SK-N-SH (cell line): ENCODE results near the gene SLIT2. TPM values are rescaled to one million over a fixed set of nuclear protein-coding genes. Genes with fewer than 3 reads are reported as not detected.

Source experiments
- CTCF ChIA-PET: fragments of 300-600, 350-600 bp; formaldehyde crosslinking; extraction: SDS; loops from one replicate; lab custom pipeline; 2021; lab: Yijun Ruan, JAX
- POLR2A ChIA-PET: fragments of 350-600 bp; sonication (Branson Sonifier 250); formaldehyde crosslinking; extraction: SDS; loops from one replicate; lab custom pipeline; 2020; ENCODE audit warnings: antibody characterized with exemption, inconsistent platforms; lab: Yijun Ruan, JAX
- DNase-seq: peaks from one replicate; pipeline ENCODE4 v3.0.0; 2012
- H2AFZ ChIP-seq: fragments of 200-600 bp; sonication (generic); 2 replicates; pipeline ENCODE4 v1.8.1; 2016; ENCODE audit warnings: antibody characterized with exemption, mild to moderate bottlenecking, low read depth
- H3F3A ChIP-seq: fragments of 200-600 bp; sonication (generic); replicated peaks from 2 replicates; pipeline ENCODE3; 2016; ENCODE audit warnings: antibody characterized with exemption, mild to moderate bottlenecking; ENCODE audit not compliant: insufficient read depth
- H3K27ac ChIP-seq, 2 experiments: fragments of 200-500 bp in 1 of 2; fragments of 200-600 bp in 1 of 2; sonication (Bioruptor generic) in 1 of 2; sonication (generic), shearing (Covaris generic) in 1 of 2; 2 replicates each; pipeline versions ENCODE4 v1.5.1 to v1.6.1; 2014 to 2016; ENCODE audit warnings: low read depth in 2 of 2, inconsistent platforms in 1 of 2, low read length in 1 of 2, mild to moderate bottlenecking in 1 of 2, mixed read lengths in 1 of 2
- H3K27me3 ChIP-seq: fragments of 200-600 bp; sonication (generic), shearing (Covaris generic); 2 replicates; pipeline ENCODE4 v1.6.1; 2016; ENCODE audit warnings: mixed run types; ENCODE audit not compliant: insufficient read depth
- H3K36me3 ChIP-seq, 2 experiments: fragments of 200-500 bp in 1 of 2; fragments of 200-600 bp in 1 of 2; sonication (Bioruptor generic) in 1 of 2; sonication (generic) in 1 of 2; replicated peaks in 1 of 2; 2 replicates each; pipeline versions ENCODE3 to v1.5.1; 2014 to 2016; ENCODE audit warnings: low read length in 1 of 2, mild to moderate bottlenecking in 1 of 2; ENCODE audit not compliant: insufficient read depth in 2 of 2, control insufficient read depth in 1 of 2
- H3K4me1 ChIP-seq, 2 experiments: fragments of 200-500 bp in 1 of 2; fragments of 200-600 bp in 1 of 2; sonication (Bioruptor generic) in 1 of 2; sonication (generic), shearing (Covaris generic) in 1 of 2; 2 replicates each; pipeline versions ENCODE4 v1.5.1 to v1.6.1; 2014 to 2016; ENCODE audit warnings: low read depth in 1 of 2, low read length in 1 of 2, mixed run types in 1 of 2; ENCODE audit not compliant: insufficient read depth in 2 of 2, control insufficient read depth in 1 of 2
- H3K4me2 ChIP-seq: fragments of 200-600 bp; sonication (generic), shearing (Covaris generic); 2 replicates; pipeline ENCODE4 v1.6.1; 2017; ENCODE audit warnings: mixed run types
- H3K4me3 ChIP-seq, 2 experiments: fragments of 200-500 bp in 1 of 2; fragments of 200-600 bp in 1 of 2; sonication (Bioruptor generic) in 1 of 2; sonication (generic), shearing (Covaris generic) in 1 of 2; 2 replicates each; pipeline versions ENCODE4 v1.5.1 to v1.8.1; 2014 to 2016; ENCODE audit warnings: low read depth in 2 of 2, inconsistent platforms in 1 of 2, low read length in 1 of 2, mild to moderate bottlenecking in 1 of 2, mixed read lengths in 1 of 2, moderate library complexity in 1 of 2
- H3K79me2 ChIP-seq: fragments of 200-600 bp; sonication (generic); 2 replicates; pipeline ENCODE4 v1.8.1; 2017; ENCODE audit warnings: mild to moderate bottlenecking; ENCODE audit not compliant: insufficient read depth
- H3K9ac ChIP-seq: fragments of 200-600 bp; sonication (generic); 2 replicates; pipeline ENCODE4 v1.6.1; 2017; ENCODE audit warnings: mixed run types
- H3K9me2 ChIP-seq: fragments of 200-600 bp; sonication (generic); 2 replicates; pipeline ENCODE4 v1.6.1; 2017; ENCODE audit warnings: mixed run types
- H3K9me3 ChIP-seq: fragments of 200-600 bp; sonication (generic); 2 replicates; pipeline ENCODE4 v1.6.1; 2017; ENCODE audit warnings: mixed run types, mild to moderate bottlenecking, moderate library complexity
- H4K20me1 ChIP-seq: fragments of 200-600 bp; sonication (generic); 2 replicates; pipeline ENCODE4 v1.6.1; 2017; ENCODE audit warnings: mild to moderate bottlenecking, mixed run types; ENCODE audit not compliant: insufficient read depth
- EZH2phosphoT487 ChIP-seq: fragments of 200-600 bp; sonication (generic); IDR thresholded peaks from 2 replicates; pipeline ENCODE4 v1.6.1; 2017; ENCODE audit warnings: low read depth, mixed run types, mild to moderate bottlenecking, antibody characterized with exemption, moderate library complexity, borderline replicate concordance
- FOXM1 ChIP-seq: IDR thresholded peaks from 2 replicates; pipeline ENCODE4 v1.4.0; 2012; ENCODE audit warnings: low read depth, mild to moderate bottlenecking
- NFIC ChIP-seq: IDR thresholded peaks from 2 replicates; pipeline ENCODE4 v1.4.0; 2012; ENCODE audit warnings: borderline replicate concordance
- PBX3 ChIP-seq: IDR thresholded peaks from 2 replicates; pipeline ENCODE4; 2012
- RCOR1 ChIP-seq: fragments of 150-350 bp; IDR thresholded peaks from 2 replicates; pipeline ENCODE4 v1.6.1; 2017; ENCODE audit warnings: antibody characterized with exemption, low read length
- RFX5 ChIP-seq: IDR thresholded peaks from 2 replicates; pipeline ENCODE4 v1.6.1; 2012; ENCODE audit warnings: mild to moderate bottlenecking, improper control_type of control experiment, low read length
- SIN3A ChIP-seq: IDR thresholded peaks from 2 replicates; pipeline ENCODE4 v1.6.1; 2012; ENCODE audit warnings: low read depth, mild to moderate bottlenecking, low read length, moderate library complexity, borderline replicate concordance
- SMC3 ChIP-seq: IDR thresholded peaks from 2 replicates; pipeline ENCODE4 v1.6.1; 2012; ENCODE audit warnings: low read depth, low read length, improper control_type of control experiment
- TCF12 ChIP-seq: IDR thresholded peaks from 2 replicates; pipeline ENCODE4 v1.4.0; 2012
- TEAD4 ChIP-seq: IDR thresholded peaks from 2 replicates; pipeline ENCODE4 v1.4.0; 2012; ENCODE audit warnings: mild to moderate bottlenecking, borderline replicate concordance; ENCODE audit not compliant: insufficient read depth
- YY1 ChIP-seq: IDR thresholded peaks from 2 replicates; pipeline ENCODE4 v1.4.0; 2012; ENCODE audit warnings: low read depth, mild to moderate bottlenecking
- ZBTB33 ChIP-seq: IDR thresholded peaks from 2 replicates; pipeline ENCODE4 v1.4.0; 2012; ENCODE audit warnings: low read depth, borderline replicate concordance
- WGBS: methylation state at CpG from one replicate; pipeline ENCODE4 v1.1.6; 2017; ENCODE audit warnings: low lambda C conversion rate; 5-methylcytosine and 5-hydroxymethylcytosine counted together
- polyA plus RNA-seq, 3 experiments: library from polyadenylated mRNA; depleted of rRNA; stranded (reverse); fragments of >200 nt; gene quantifications; 2 replicates each; pipeline ENCODE4 v1.2.3, GENCODE V29; 2012
- TF ChIP-seq, protein P1 (sequence below): fragments of 150-350 bp; IDR thresholded peaks from 2 replicates; pipeline ENCODE4 v1.6.1; 2017; ENCODE audit warnings: antibody characterized with exemption, low read length, low read depth, borderline replicate concordance
- TF ChIP-seq, protein P2 (sequence below): IDR thresholded peaks from 2 replicates; pipeline ENCODE4 v1.4.0; 2012; ENCODE audit warnings: low read depth, borderline replicate concordance

SLIT2 gene
- polyA plus RNA-seq, 1 of the 3 experiments (the other 2 are of a cell fraction), result 68.7 TPM

GRCh38 chr4:20237894-20238537, 13.7 kb upstream of the SLIT2 start:
- Histone ChIP-seq H3K27ac (no peak overlapping the region), H3K4me2 (no peak overlapping the region), H3K79me2 (no peaks in the 10 kb centered on the region), H3K36me3 (no peaks in the 10 kb centered on the region), H4K20me1 (no peaks in the 10 kb centered on the region), H3K27me3 (no peaks in the 10 kb centered on the region), H3K4me3 (no peak overlapping the region), H3K9me2 (no peaks in the 10 kb centered on the region), H3F3A (no peaks in the 10 kb centered on the region), H3K9me3 (no peaks in the 10 kb centered on the region), H3K4me1 (no peaks in the 10 kb centered on the region)
- 85% methylated on average over 3 of the region's 3 CpGs for WGBS
- CTCF ChIA-PET, result interaction anchor here (2.0 kb wide), 1 partner anchor 10 kb away, joined by 6 read pairs; no protein-coding TSS in a partner anchor
- no peak for DNase-seq
- POLR2A ChIA-PET, result no interaction called here
- no peak for TF ChIP-seq RFX5
- no peak for TF ChIP-seq NFIC
- no peak for TF ChIP-seq SMC3
- TF ChIP-seq RCOR1, result no peak
- no peak for TF ChIP-seq EZH2phosphoT487
- TF ChIP-seq PBX3, result no peak
- TF ChIP-seq, protein P1, sequence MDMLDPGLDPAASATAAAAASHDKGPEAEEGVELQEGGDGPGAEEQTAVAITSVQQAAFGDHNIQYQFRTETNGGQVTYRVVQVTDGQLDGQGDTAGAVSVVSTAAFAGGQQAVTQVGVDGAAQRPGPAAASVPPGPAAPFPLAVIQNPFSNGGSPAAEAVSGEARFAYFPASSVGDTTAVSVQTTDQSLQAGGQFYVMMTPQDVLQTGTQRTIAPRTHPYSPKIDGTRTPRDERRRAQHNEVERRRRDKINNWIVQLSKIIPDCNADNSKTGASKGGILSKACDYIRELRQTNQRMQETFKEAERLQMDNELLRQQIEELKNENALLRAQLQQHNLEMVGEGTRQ, result no peak
- no peak for TF ChIP-seq YY1
- TF ChIP-seq ZBTB33, result no peak
- TF ChIP-seq, all 33 proteins: peak for 0
- H2AFZ ChIP-seq, result no peak overlapping the region
- H3K9ac ChIP-seq, result no peak overlapping the region

- H3K36me3 ChIP-seq, result no peaks in the 10 kb centered on the region
- POLR2A ChIA-PET, result no interaction called here
- no peaks in the 10 kb centered on the region for H3K27me3 ChIP-seq
- CTCF ChIA-PET, result interaction anchor here (0.6 to 3.6 kb wide), 75 partner anchors 9 to 1053 kb away, joined by 3 to 24 read pairs (median 4); no protein-coding TSS in a partner anchor
- H2AFZ ChIP-seq, result no peak overlapping the region
- WGBS, result 2% methylated on average over 3 of the region's 3 CpGs
- peaks cover 8 to 15% of the 10 kb centered on the region in 2 experiments; a peak in 3 of 4 replicates for H3K4me1 ChIP-seq
- H3K4me3 ChIP-seq, result peak overlapping the region in 1 of 2 experiments; percentile 14; a peak in 1 of 4 replicates
- H3K9me2 ChIP-seq, result no peaks in the 10 kb centered on the region
- DNase-seq, result peak; percentile 55
- peak overlapping the region; percentile 38; the same call in 1 of the 2 replicates for H3K4me2 ChIP-seq
- H3K79me2 ChIP-seq, result peaks cover 13% of the 10 kb centered on the region
- H4K20me1 ChIP-seq, result peaks cover 11% of the 10 kb centered on the region
- H3K27ac ChIP-seq, result peak overlapping the region; percentile 62 to 78; a peak in 3 of 4 replicates
- H3K9ac ChIP-seq, result no peak overlapping the region
- H3F3A ChIP-seq, result peaks cover 14% of the 10 kb centered on the region
- no peaks in the 10 kb centered on the region for H3K9me3 ChIP-seq
- TF ChIP-seq YY1 (no peak), SIN3A (0 out of 2 replicates have a peak, but pooled peaks have one; percentile 30), ZBTB33 (no peak), TCF12 (peak; percentile 96), FOXM1 (peak; percentile 56; the same call in 1 of the 2 replicates), PBX3 (peak; percentile 82), NFIC (no peak; the same call in 1 of the 2 replicates), RCOR1 (0 out of 2 replicates have a peak, but pooled peaks have one; percentile 23), TEAD4 (0 out of 2 replicates have a peak, but pooled peaks have one; percentile 16)
- TF ChIP-seq, protein P1, result no peak
- TF ChIP-seq, protein P2, sequence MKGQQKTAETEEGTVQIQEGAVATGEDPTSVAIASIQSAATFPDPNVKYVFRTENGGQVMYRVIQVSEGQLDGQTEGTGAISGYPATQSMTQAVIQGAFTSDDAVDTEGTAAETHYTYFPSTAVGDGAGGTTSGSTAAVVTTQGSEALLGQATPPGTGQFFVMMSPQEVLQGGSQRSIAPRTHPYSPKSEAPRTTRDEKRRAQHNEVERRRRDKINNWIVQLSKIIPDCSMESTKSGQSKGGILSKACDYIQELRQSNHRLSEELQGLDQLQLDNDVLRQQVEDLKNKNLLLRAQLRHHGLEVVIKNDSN, result no peak
Measured at GRCh38 chr4:20248155-20248558, 3.5 kb upstream of the SLIT2 start.
